Keratinocyte (primary cell): Measurements from ENCODE around the gene SMAD3. TPM values are rescaled to one million over a fixed set of nuclear protein-coding genes. Genes with fewer than 3 reads are reported as not detected.

ENCODE experiments used
- DNase-seq: peaks from one replicate; pipeline ENCODE4 v3.0.0-alpha.2; 2011; ENCODE audit warnings: low read depth, missing footprints, low spot score
- FAIRE-seq: peaks from 2 replicates; lab custom pipeline; 2011; peaks lifted over from hg19 to GRCh38; lab: Jason Lieb, UNC
- H2AFZ ChIP-seq: 2 replicates; pipeline ENCODE4 v1.6.0; 2012; ENCODE audit warnings: low read length, control low read depth, inconsistent platforms; ENCODE audit not compliant: control insufficient read depth
- H3K27ac ChIP-seq: 2 replicates; pipeline ENCODE4 v1.5.1; 2011; ENCODE audit warnings: low read length; ENCODE audit not compliant: control insufficient read depth, insufficient read depth
- H3K27me3 ChIP-seq: 3 replicates; pipeline ENCODE4 v1.6.0; 2011; ENCODE audit warnings: low read length; ENCODE audit not compliant: control insufficient read depth, insufficient read depth; ENCODE audit errors: extremely low read depth
- H3K36me3 ChIP-seq, 2 experiments: 2 replicates in 1 of 2; 3 replicates in 1 of 2; pipeline ENCODE4 v1.5.1; 2011; ENCODE audit warnings: low read length in 2 of 2, mild to moderate bottlenecking in 1 of 2; ENCODE audit not compliant: control insufficient read depth in 2 of 2, insufficient read depth in 2 of 2; ENCODE audit errors: extremely low read depth in 1 of 2
- H3K4me1 ChIP-seq: 3 replicates; pipeline ENCODE4 v1.5.1; 2011; ENCODE audit warnings: low read length; ENCODE audit not compliant: control insufficient read depth, insufficient read depth; ENCODE audit errors: extremely low read depth
- H3K4me2 ChIP-seq: 3 replicates; pipeline ENCODE4 v1.6.0; 2011; ENCODE audit warnings: low read depth, low read length; ENCODE audit not compliant: control insufficient read depth, insufficient read depth; ENCODE audit errors: extremely low read depth
- H3K4me3 ChIP-seq, 3 experiments: fragments of 200-600 bp in 1 of 3; sonication (generic) in 1 of 3; 2 replicates in 2 of 3; 3 replicates in 1 of 3; pipeline ENCODE4 v1.5.1; 2011 to 2016; ENCODE audit warnings: low read length in 3 of 3, mild to moderate bottlenecking in 3 of 3, control low read depth in 2 of 3, inconsistent platforms in 1 of 3, low read depth in 1 of 3, mixed read lengths in 1 of 3, mixed run types in 1 of 3, moderate library complexity in 1 of 3; ENCODE audit not compliant: control insufficient read depth in 2 of 3, insufficient read depth in 2 of 3; ENCODE audit errors: extremely low read depth in 1 of 3
- H3K79me2 ChIP-seq: 2 replicates; pipeline ENCODE4 v1.6.0; 2012; ENCODE audit warnings: low read length; ENCODE audit not compliant: control insufficient read depth, insufficient read depth
- H3K9ac ChIP-seq: 3 replicates; pipeline ENCODE4 v1.6.0; 2011; ENCODE audit warnings: low read length; ENCODE audit not compliant: control insufficient read depth, insufficient read depth; ENCODE audit errors: extremely low read depth
- H3K9me1 ChIP-seq: 3 replicates; pipeline ENCODE4 v1.6.0; 2011; ENCODE audit warnings: low read length; ENCODE audit not compliant: control insufficient read depth, insufficient read depth; ENCODE audit errors: extremely low read depth
- H3K9me3 ChIP-seq: 2 replicates; pipeline ENCODE4 v1.5.1; 2012; ENCODE audit warnings: low read depth, low read length; ENCODE audit not compliant: control insufficient read depth
- H4K20me1 ChIP-seq: 3 replicates; pipeline ENCODE4 v1.6.0; 2011; ENCODE audit warnings: low read length; ENCODE audit not compliant: control insufficient read depth, insufficient read depth; ENCODE audit errors: extremely low read depth
- CTCF ChIP-seq, 3 experiments: IDR thresholded peaks in 1 of 3; conservative IDR thresholded peaks in 1 of 3; optimal IDR thresholded peaks in 1 of 3; 2 replicates in 2 of 3; 3 replicates in 1 of 3; pipeline versions ENCODE3 to v1.5.1; 2011; ENCODE audit warnings: low read length in 3 of 3, mild to moderate bottlenecking in 3 of 3, moderate library complexity in 2 of 3, control low read depth in 1 of 3, inconsistent platforms in 1 of 3; ENCODE audit not compliant: insufficient read depth in 2 of 3; ENCODE audit errors: extremely low read depth in 1 of 3
- EZH2 ChIP-seq: IDR thresholded peaks from one replicate; pipeline ENCODE4 v1.6.1; 2012; ENCODE audit warnings: inconsistent platforms, mild to moderate bottlenecking, low read length, moderate library complexity
- dilution Hi-C: fragments of 300-500 bp; cut with MboI; formaldehyde crosslinking; loops from one replicate; pipeline ENCODE4 v1.7.0; 2020; ENCODE audit warnings: low sequenced_read_pairs; ENCODE audit not compliant: extremely low pct_ligation_motif_present
- polyA plus RNA-seq, 5 experiments: library from polyadenylated mRNA; depleted of rRNA in 3 of 5; stranded (reverse) in 3 of 5; stranded (forward) in 1 of 5; unstranded in 1 of 5; fragments of >200 nt; gene quantifications; 1 replicate in 1 of 5; 2 replicates in 3 of 5; 3 replicates in 1 of 5; pipeline versions ENCODE4 v1.2.1 to v1.2.3, GENCODE V29; 2011 to 2012; ENCODE audit warnings: missing spikeins in 2 of 5, low read depth in 1 of 5, low replicate concordance in 1 of 5

Gene SMAD3
- polyA plus RNA-seq, 1 donor (not counting 4 experiments of a cell fraction or from before 2014, with no cell fraction given), result 33.7 TPM

- no peak overlapping the region for H3K9ac ChIP-seq
- H2AFZ ChIP-seq, result no peak overlapping the region
- peaks cover 9% of the 10 kb centered on the region for H4K20me1 ChIP-seq
- H3K79me2 ChIP-seq, result peaks cover 93% of the 10 kb centered on the region
- H3K27ac ChIP-seq, result no peak overlapping the region
- peaks cover 62% of the 10 kb centered on the region for H3K4me1 ChIP-seq
- H3K9me3 ChIP-seq, result no peaks in the 10 kb centered on the region
- TF ChIP-seq EZH2 (no peak), CTCF (optimal IDR thresholded peaks at IDR 0.05 in 1 of 3, IDR thresholded peaks at IDR 0.05 in 1 of 3, conservative IDR thresholded peaks at IDR 0.05 in 1 of 3; ENCODE audit: extremely low read depth in 1 of 3, insufficient read depth in 2 of 3, low read length in 3 of 3) (no peak)
- no peak overlapping the region for H3K4me2 ChIP-seq
- H3K4me3 ChIP-seq, result no peak overlapping the region
- no peaks in the 10 kb centered on the region for H3K27me3 ChIP-seq
- H3K36me3 ChIP-seq, result peaks cover 4 to 13% of the 10 kb centered on the region in 2 experiments
- dilution Hi-C loops, result no loop called here
- DNase-seq (no peak), FAIRE-seq (no peak)
- H3K9me1 ChIP-seq, result peaks cover 7% of the 10 kb centered on the region
These were observed 7.0 kb downstream of the SMAD3 start for GRCh38 chr15:67072442-67072841.

- peaks cover 11% of the 10 kb centered on the region for H4K20me1 ChIP-seq
- no peak for DNase-seq
- no peak overlapping the region for H3K27ac ChIP-seq
These were observed 7.6 kb downstream of the SMAD3 start for GRCh38 chr15:67072958-67073357.

More at GRCh38 chr15:67072958-67073357, 7.6 kb downstream of the SMAD3 start:
- peaks cover 4 to 15% of the 10 kb centered on the region in 2 experiments for H3K36me3 ChIP-seq
- H3K4me1 ChIP-seq, result peaks cover 64% of the 10 kb centered on the region
- FAIRE-seq, result no peak
- H3K9ac ChIP-seq, result no peak overlapping the region
- dilution Hi-C loops, result no loop called here
- H3K27me3 ChIP-seq, result no peaks in the 10 kb centered on the region
- H3K9me3 ChIP-seq, result no peaks in the 10 kb centered on the region
- H3K4me3 ChIP-seq, result no peak overlapping the region
- TF ChIP-seq CTCF (optimal IDR thresholded peaks at IDR 0.05 in 1 of 3, IDR thresholded peaks at IDR 0.05 in 1 of 3, conservative IDR thresholded peaks at IDR 0.05 in 1 of 3; ENCODE audit: extremely low read depth in 1 of 3, insufficient read depth in 2 of 3, low read length in 3 of 3) (no peak), EZH2 (no peak)
- H3K4me2 ChIP-seq, result no peak overlapping the region
- H3K9me1 ChIP-seq, result peaks cover 7% of the 10 kb centered on the region
- no peak overlapping the region for H2AFZ ChIP-seq
- H3K79me2 ChIP-seq, result peaks cover 93% of the 10 kb centered on the region
